Non-pigmented ciliary epithelial cell (primary cell): ENCODE results near the gene COL6A3.

Source experiments
- DNase-seq: peaks from one replicate; pipeline ENCODE4 v3.0.0-alpha.2; 2010; ENCODE audit warnings: low read depth

Gene COL6A3

GRCh38 chr2:237294460-237294859 is 119.5 kb downstream of the COL6A3 start:
- DNase-seq = no peak

DNA sequence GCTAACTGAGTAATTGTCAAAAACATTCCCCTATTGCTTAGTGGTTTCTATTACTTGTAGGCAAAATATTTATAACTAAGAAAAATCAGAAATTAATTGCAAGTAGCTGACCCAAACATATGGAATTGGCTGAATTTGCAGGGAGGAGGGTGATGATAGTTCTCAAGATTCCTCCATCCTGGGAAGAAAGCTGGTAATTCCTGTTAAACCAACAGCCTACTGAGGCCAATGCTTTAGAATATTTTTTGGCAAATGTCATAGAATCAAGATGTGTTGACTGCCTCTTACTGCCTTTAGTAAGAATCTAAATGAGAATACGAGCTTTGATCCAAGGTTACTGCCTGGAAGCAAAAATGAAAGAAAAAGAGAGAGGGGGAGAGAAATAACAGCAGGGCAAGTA is 120.0 kb downstream of the COL6A3 start:
- DNase-seq = no peak

DNA sequence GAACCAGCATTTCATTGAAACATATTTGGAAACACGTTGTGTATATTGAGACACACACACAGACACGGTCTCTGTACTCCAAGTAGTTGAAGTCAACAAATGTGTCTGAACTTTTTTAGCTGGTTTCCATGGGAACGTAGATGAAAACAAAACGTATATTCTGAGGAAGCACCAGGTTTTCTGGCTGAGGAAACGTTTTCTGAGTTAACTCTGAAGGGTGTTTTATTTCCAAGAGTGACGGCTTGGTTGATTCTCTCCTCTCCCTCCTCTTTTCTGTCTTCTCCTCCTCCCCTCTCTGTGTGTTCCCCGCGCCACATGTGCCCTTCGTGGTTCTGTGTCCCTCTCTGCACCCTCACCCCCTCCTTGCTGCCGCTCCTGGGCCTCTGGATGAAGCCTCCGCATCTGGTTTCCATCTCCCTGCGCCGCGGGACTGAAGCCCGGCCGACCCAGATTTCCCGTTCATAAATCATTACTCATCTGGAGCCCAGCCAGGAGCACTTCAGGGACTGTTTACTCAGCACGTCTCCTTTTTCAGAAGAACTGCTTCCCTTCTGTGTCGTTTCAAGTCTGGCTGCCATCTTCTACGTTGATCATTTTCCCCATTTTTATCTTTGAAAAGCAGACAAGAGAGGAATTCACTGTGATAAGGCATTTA is 122.7 kb downstream of the COL6A3 start:
- peak; percentile 97 for DNase-seq

GRCh38 chr2:237290261-237290660 is 123.7 kb downstream of the COL6A3 start:
- DNase-seq = no peak

DNA sequence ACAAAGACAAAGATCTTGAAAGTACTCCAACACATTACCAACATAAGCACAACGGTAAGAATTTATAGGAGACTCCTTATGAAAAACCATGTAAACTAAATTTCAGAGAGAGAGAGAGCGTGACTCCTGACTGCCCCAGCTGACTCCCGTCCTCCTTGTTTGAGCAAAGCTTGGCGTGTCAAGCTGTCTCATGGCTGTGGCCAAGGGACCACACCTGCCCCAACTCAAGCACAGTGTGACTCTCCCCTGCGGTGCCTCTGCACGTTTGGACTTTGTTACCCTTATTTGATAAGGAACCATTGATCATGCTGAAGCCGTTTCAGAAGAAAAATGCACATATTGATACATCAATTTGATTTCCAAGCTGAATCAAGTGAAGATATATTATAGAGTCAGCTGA is 124.8 kb downstream of the COL6A3 start:
- DNase-seq = no peak

DNA sequence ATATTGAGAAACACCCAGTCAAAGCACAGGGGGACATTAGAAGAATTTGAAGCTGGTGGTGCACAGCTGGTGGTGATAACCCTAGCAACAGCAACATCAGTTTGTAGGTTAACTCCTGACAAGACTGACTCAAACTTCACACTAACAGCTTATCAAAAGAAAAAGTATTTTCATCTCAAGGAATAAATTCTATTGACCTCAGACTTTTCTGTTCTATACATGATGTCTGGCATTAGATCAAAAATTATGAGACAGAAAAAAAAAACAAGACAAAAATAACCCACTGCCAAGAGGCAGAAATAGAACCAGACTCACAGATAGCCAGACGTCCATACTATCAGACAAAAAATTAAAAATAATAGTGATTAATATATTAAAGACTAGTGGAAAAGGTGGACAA is 126.1 kb downstream of the COL6A3 start:
- no peak for DNase-seq

GRCh38 chr2:237283131-237283928 is 130.6 kb downstream of the COL6A3 start:
- no peak for DNase-seq

DNA sequence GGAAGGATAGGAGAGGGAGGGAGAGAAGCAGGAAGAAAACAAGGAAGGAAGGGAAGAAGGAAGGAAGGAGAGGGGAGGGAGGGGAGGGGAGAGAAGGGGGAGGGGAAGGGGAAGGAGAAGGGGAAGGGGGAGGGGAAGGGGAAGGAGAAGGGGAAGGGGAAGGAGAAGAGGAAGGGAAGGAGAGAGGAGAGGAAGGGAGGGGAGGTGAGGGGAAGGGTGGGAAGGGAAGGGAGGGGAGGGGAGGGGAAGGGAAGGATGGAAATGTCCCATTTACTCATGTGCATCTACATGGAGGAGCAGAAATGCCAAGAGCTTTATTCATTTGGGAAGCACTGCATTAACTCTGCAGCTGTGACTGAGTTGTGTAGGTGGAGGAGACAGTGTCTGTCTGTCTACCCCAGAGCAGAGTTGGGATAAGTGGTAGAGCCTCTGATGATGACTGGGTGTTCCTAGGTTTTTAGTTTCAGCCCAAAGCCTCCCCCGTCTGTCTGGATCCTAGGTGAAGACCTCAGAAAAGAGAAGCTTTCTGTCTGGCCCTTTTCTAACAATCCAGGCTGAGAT is 131.3 kb downstream of the COL6A3 start:
- no peak for DNase-seq

DNA sequence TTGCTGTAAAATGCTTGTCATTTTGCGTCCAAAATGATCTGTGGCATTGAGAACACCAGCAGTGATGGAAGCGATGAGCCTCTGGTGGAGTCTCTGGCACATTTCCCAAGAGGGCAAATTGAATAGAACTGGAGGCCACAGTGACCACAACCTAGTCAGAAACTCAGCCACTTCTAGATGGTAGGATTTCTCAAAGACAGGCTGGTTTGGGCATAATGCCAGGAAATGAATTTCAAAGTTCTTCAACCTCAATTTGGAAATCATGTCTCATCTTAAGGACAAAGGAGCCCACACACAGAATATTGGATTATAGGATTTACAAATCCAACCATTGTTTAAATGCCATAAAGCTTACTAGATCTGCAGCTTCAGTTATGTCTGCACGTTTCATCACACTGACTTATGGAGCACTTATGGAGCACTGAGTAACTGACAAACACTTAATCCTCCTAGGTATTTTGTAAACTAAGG is 132.1 kb downstream of the COL6A3 start:
- no peak for DNase-seq

GRCh38 chr2:237280939-237281338 is 133.0 kb downstream of the COL6A3 start:
- DNase-seq = no peak

- peak; percentile 93 for DNase-seq
Measured at GRCh38 chr2:237280229-237280628, 133.7 kb downstream of the COL6A3 start.

DNA sequence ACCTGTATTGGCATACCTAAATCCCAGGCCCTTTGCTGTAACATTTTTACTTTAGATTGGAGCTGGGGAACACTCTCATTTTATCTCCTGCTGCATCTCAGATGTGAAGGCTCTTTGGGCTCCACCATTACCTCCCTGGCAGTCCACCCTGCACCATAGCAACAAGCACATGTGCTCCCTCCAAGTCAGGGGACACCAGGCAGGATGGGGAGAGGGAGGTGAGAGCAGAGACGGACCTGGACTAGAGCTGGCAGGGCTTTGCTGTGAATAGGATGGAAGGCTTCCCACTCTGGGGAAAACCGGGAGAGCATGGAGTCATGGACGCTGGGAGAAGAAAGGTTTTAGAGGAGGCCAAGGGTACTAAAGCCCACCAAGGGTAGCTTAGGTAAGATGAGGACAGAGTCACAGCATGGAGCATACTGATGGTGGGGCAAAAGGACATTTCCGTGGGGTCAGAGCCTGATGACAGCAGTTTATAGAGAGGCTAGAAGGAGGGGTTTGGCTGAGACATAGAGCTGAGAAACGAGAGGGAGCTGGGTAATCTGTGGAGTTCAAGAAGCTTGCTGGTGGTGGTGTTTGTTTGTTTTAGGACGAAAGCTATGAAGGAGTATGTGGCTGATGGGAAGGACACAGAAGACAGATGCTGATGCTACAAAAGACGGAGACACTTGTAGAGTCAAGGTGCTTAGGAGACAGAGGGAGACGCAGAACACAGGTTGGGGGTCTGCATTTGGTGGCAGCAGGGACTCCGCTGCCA is 134.8 kb downstream of the COL6A3 start:
- DNase-seq = no peak

DNA sequence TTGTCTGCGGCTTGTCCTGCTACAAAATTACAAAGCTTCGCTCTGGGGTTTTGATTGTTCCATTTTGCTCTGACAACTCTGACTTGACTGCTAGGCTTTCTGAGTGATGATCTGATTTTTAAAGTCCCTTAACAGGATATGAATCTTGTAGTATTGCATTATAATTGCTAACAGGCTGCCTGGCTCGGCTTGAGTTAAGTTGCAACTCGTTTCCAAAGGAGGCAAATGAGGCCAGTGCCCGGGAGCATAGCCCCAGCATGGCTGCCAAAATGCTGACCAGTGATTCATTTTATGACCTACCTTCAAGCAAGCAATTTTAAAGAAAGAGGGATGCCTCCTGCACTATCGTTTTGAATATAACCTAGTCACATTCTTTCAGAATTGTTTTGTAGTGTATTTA is 135.4 kb downstream of the COL6A3 start:
- no peak for DNase-seq

DNA sequence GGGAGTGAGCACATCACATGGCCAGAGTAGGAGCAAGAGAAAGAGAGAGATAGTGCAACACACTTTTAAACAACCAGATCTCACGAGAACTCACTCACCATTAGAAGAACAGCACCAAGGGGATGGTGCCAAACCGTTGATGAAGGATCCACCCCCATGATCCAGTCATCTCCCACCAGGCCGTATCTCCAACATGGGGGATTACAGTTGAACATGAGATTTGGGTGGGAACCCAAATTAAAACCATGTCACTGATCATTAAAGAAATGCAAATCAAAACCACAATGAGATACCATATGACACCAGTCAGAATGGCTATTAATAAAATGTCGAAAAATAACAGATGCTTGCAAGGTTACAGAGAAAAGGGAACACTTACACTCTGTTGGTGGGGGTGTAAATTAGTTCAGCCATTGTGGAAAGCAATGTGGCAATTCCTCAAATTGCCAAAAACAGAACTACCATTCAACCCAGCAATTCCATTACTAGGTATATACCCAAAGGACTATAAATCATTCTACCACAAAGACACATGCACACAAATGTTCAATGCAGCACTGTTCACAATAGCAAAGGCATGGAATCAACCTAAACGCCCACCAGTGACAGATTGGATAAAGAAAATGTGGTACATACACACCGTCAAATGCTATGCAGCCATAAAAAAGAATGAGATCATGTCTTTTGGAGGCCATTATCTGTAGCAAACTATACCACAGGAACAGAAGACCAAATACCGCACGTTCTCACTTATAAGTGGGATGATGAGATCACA is 137.1 kb downstream of the COL6A3 start:
- no peak for DNase-seq
